CD4-positive, alpha-beta memory T cell (primary cell): ENCODE data around the gene HYAL1. TPM values are rescaled to one million over a fixed set of nuclear protein-coding genes. Genes with fewer than 3 reads are reported as not detected.
"Not testable (repeated sequence)": the region's sequence is repeated elsewhere in the genome, so short reads cannot be mapped to it uniquely, and the experiment has no call there.

Experiments used
- CTCF ChIA-PET: fragments of 350-600 bp; sonication (Branson Sonifier 250); formaldehyde crosslinking; loops from one replicate; lab custom pipeline; 2021; ENCODE audit warnings: inconsistent platforms; ENCODE audit not compliant: partially characterized antibody; lab: Charles Lee
- POLR2A ChIA-PET: fragments of 350-600 bp; sonication (Branson Sonifier 250); formaldehyde crosslinking; loops from one replicate; lab custom pipeline; 2021; ENCODE audit not compliant: partially characterized antibody; lab: Charles Lee
- DNase-seq, 5 donors: peaks; one replicate each; pipeline versions ENCODE4 v3.0.0 to v3.0.0-alpha.2; 2020 to 2022; ENCODE audit warnings: mixed read lengths in 1 of 5
- H3K27ac ChIP-seq: one replicate; pipeline ENCODE4 v1.7.0; 2013; ENCODE audit warnings: low read depth, low read length
- H3K27me3 ChIP-seq: 2 replicates; pipeline ENCODE4 v1.7.0; 2013; ENCODE audit warnings: mild to moderate bottlenecking, low read length, moderate library complexity; ENCODE audit not compliant: insufficient read depth
- H3K36me3 ChIP-seq: 2 replicates; pipeline ENCODE4 v1.7.0; 2013; ENCODE audit warnings: mild to moderate bottlenecking, low read length, moderate library complexity; ENCODE audit not compliant: insufficient read depth
- H3K4me1 ChIP-seq: 2 replicates; pipeline ENCODE4 v1.7.0; 2013; ENCODE audit warnings: mild to moderate bottlenecking, low read length, moderate library complexity; ENCODE audit not compliant: insufficient read depth
- H3K4me3 ChIP-seq, 2 donors: one replicate each; pipeline ENCODE4 v1.7.0; 2013; ENCODE audit warnings: low read length in 2 of 2, mild to moderate bottlenecking in 1 of 2
- H3K9me3 ChIP-seq, 2 donors: one replicate each; pipeline ENCODE4 v1.7.0; 2013; ENCODE audit warnings: low read length in 2 of 2, control low read depth in 1 of 2; ENCODE audit not compliant: control insufficient read depth in 1 of 2
- H3K27ac Mint-ChIP-seq, 7 donors: one replicate each; pipeline ENCODE4 v1.8.0; 2020 to 2021; ENCODE audit warnings: mixed read lengths in 7 of 7, mild to moderate bottlenecking in 6 of 7, inconsistent platforms in 3 of 7, moderate library complexity in 3 of 7
- H3K27me3 Mint-ChIP-seq, 2 donors: one replicate each; pipeline ENCODE4 v1.8.0; 2020 to 2021; ENCODE audit warnings: mixed read lengths in 2 of 2
- H3K36me3 Mint-ChIP-seq, 2 donors: one replicate each; pipeline ENCODE4 v1.8.0; 2020 to 2021; ENCODE audit warnings: mixed read lengths in 2 of 2, inconsistent platforms in 1 of 2, mild to moderate bottlenecking in 1 of 2
- H3K4me1 Mint-ChIP-seq, 4 donors: one replicate each; pipeline ENCODE4 v1.8.0; 2020 to 2021; ENCODE audit warnings: mixed read lengths in 4 of 4, mild to moderate bottlenecking in 1 of 4
- H3K4me3 Mint-ChIP-seq, 8 donors: one replicate each; pipeline ENCODE4 v1.8.0; 2020 to 2021; ENCODE audit warnings: mixed read lengths in 8 of 8, mild to moderate bottlenecking in 7 of 8, moderate library complexity in 6 of 8, inconsistent platforms in 3 of 8
- H3K9me3 Mint-ChIP-seq, 8 donors: one replicate each; pipeline ENCODE4 v1.8.0; 2020 to 2021; ENCODE audit warnings: mixed read lengths in 8 of 8, mild to moderate bottlenecking in 5 of 8, inconsistent platforms in 3 of 8, moderate library complexity in 1 of 8
- intact Hi-C: fragments of 100-400 bp; cut with micrococcal nuclease; formaldehyde crosslinking; loops from one replicate; pipeline ENCODE4 v1.15.1; 2023
- polyA plus RNA-seq, 2 donors: library from polyadenylated mRNA; unstranded; fragments of 300-500 nt; fragmentation: Illumina TruSeq; gene quantifications; one replicate each; pipeline ENCODE4 v1.2.3, GENCODE V29; 2021
- total RNA-seq, 2 experiments: library from RNA; stranded (reverse); gene quantifications; one replicate each; pipeline ENCODE4 v1.2.3, GENCODE V29; 2021

Gene HYAL1
- total and polyA plus RNA-seq, 4 experiments from 2014 or later, result 0.09 to 0.50 (median 0.29) TPM

DNA sequence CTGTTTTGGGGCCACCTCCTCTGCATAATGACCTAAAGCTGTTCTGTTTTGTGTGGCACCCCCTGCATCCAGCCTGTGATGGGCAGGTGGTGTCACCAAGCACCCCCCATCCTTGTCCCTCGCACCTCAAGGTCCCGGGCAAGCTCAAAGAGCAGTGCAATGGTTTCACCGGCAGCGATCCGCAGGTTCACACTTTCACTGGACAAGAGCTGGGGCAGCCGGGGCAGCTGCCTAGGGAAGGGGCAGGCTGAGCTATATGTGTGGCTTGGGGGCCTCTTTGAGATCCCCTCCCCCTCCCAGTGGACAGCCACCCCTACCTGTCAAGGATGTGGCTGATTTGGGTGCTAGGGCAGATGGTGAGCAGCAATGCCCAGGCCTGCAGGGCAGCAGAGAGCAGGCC is 14.2 kb downstream of the HYAL1 start:
- Mint-ChIP-seq H3K4me1 (peaks cover 12 to 28% (median 18%) of the 10 kb centered on the region in 4 donors), H3K4me3 (no peak overlapping the region), H3K36me3 (peaks cover 0 to 25% of the 10 kb centered on the region in 2 donors), H3K27me3 (no peaks in the 10 kb centered on the region), H3K9me3 (peaks cover 0 to 1% (median 0%) of the 10 kb centered on the region in 8 donors), H3K27ac (no peak overlapping the region)
- DNase-seq, result peak in 1 of 5 donors; percentile 19
- H3K4me3 ChIP-seq, result no peak overlapping the region
- CTCF ChIA-PET, result interaction anchor here (1.1 to 1.3 kb wide), 3 partner anchors 35 to 64 kb away, joined by 3 to 6 read pairs (median 3); no protein-coding TSS in a partner anchor
- POLR2A ChIA-PET, result interaction anchor here (0.9 to 1.0 kb wide), 2 partner anchors 10 to 64 kb away, joined by 3 to 4 read pairs; partner anchors contain the start of genes HYAL3 and NAA80
- intact Hi-C loops, result no loop called here
- no peak overlapping the region for H3K27ac ChIP-seq
- H3K9me3 ChIP-seq, result no peaks in the 10 kb centered on the region
- peaks cover 25% of the 10 kb centered on the region for H3K36me3 ChIP-seq
- no peaks in the 10 kb centered on the region for H3K27me3 ChIP-seq
- H3K4me1 ChIP-seq, result peaks cover 24% of the 10 kb centered on the region

DNA sequence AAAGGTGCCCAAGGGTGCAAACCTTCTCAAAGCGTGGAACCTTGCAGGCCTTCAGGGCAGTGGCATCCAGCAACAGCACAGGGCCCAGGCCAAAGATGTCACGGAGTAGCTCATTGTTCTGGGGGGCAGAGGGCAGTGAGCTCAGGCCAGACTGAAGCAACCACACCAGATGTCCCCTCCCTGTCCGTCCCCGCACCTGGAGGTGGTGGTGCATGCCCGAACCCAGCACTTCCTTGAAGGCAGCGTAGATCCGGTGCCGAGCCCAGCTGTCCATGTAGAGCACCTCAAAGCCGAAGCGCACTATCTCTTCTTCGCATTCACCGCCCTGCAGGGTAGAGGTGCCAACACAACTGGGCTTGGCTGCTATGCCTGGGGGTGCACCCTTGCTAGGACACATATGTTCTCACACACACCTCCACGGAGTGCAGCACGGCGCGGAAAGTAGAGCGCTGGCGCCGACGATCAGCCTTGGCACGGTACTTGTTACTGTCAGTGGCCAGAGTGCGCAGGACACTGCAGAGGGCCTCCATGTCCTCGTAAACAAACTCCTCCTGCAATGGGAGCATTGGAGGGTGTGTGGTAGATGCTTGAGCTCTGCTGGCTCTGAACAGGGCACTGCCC is 14.9 kb downstream of the HYAL1 start:
- no peaks in the 10 kb centered on the region for H3K27me3 ChIP-seq
- Mint-ChIP-seq H3K4me3 (no peak overlapping the region), H3K27me3 (no peaks in the 10 kb centered on the region), H3K9me3 (peaks cover 0 to 1% (median 0%) of the 10 kb centered on the region in 8 donors), H3K27ac (no peak overlapping the region), H3K36me3 (peaks cover 0 to 25% of the 10 kb centered on the region in 2 donors), H3K4me1 (peaks cover 12 to 28% (median 18%) of the 10 kb centered on the region in 4 donors)
- CTCF ChIA-PET, result interaction anchor here (1.1 kb wide), 1 partner anchor 42 kb away, joined by 3 read pairs; no protein-coding TSS in a partner anchor
- no peaks in the 10 kb centered on the region for H3K9me3 ChIP-seq
- H3K36me3 ChIP-seq, result peaks cover 25% of the 10 kb centered on the region
- no peak overlapping the region for H3K27ac ChIP-seq
- DNase-seq, result peak in 1 of 5 donors; percentile 37
- H3K4me1 ChIP-seq, result peaks cover 24% of the 10 kb centered on the region
- POLR2A ChIA-PET, result interaction anchor here (0.9 to 1.3 kb wide), 3 partner anchors 9 to 63 kb away, joined by 3 to 4 read pairs (median 3); partner anchors contain the start of genes HYAL3 and NAA80
- intact Hi-C loops, result no loop called here
- no peak overlapping the region for H3K4me3 ChIP-seq

DNA sequence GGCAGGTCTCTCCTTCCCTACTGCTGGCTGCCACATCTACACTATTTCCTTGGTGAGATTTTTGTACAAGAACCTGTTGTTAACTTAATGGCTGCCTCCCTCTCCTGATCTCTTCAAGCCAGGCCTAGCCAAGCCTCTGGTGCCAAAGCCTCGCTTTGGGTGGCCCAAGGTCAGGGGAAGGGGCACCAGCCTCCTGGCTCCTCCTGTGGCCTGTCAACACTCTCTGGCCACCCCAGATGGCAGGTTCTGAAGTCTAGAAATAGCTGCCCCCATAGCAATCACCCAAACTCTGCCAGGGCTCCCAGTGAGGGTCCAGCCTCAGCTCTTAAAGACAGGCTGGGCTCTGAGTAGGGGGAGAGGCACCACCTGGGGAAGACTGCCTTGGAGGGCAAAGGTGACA is 16.1 kb downstream of the HYAL1 start:
- ChIA-PET POLR2A (interaction anchor here (1.3 kb wide), 1 partner anchor 10 kb away, joined by 3 read pairs; no protein-coding TSS in a partner anchor), CTCF (no interaction called here)
- Mint-ChIP-seq H3K27me3 (no peaks in the 10 kb centered on the region), H3K9me3 (no peaks in the 10 kb centered on the region), H3K4me1 (peaks cover 5 to 16% (median 9%) of the 10 kb centered on the region in 4 donors), H3K36me3 (peaks cover 0 to 25% of the 10 kb centered on the region in 2 donors), H3K27ac (peak overlapping the region in 1 of 7 donors; percentile 15), H3K4me3 (peak overlapping the region in 1 of 8 donors; percentile 25)
- Histone ChIP-seq H3K9me3 (no peaks in the 10 kb centered on the region), H3K27ac (no peak overlapping the region), H3K4me3 (no peak overlapping the region), H3K27me3 (no peaks in the 10 kb centered on the region), H3K4me1 (peaks cover 16% of the 10 kb centered on the region), H3K36me3 (peaks cover 25% of the 10 kb centered on the region)
- intact Hi-C loops, result no loop called here
- no peak for DNase-seq

DNA sequence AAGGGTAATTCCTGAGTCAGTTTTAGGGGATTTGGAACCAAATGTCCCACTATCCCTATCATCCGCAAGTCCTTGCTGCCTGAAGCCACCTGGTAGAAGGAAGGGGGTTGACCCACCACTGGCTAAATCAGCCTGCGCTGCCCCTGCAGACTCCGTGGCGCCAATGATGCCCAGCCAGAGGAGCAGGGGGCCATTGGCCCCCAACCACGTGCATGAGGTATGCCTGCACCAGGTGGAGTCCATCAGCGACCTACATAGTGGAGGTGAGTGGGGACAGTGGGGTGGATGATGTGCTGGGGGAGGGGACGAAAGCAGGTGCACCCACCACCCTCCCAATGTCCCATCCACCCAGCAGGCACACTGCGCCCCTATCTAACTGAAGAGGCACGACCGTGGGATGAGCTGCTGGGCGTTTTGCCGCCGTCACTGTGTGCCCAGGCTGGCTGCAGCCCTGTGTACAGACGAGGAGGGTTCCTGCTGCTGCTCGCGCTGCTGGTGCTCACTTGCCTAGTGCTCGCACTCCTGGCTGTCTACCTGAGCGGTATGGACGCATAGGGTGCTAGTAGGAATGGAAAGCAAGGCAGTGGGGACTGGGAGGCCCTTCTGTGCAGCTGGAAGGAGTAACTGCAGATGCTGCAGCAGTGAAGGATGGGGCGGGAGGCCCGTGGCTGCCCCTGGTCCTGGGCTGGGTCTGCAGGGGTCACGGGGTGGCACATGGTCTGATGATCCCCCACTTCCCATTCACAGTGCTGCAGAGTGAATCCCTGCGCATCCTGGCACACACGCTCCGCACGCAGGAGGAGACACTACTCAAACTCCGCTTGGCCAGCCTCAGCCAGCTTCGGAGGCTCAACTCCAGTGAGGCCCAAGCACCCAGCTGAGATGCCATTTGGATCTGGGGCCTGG is 16.8 kb downstream of the HYAL1 start:
- H3K27me3 ChIP-seq, result no peaks in the 10 kb centered on the region
- no peaks in the 10 kb centered on the region for H3K9me3 ChIP-seq
- CTCF ChIA-PET, result no interaction called here
- H3K4me3 Mint-ChIP-seq, result no peak overlapping the region
- H3K27ac ChIP-seq, result no peak overlapping the region
- peaks cover 0 to 25% of the 10 kb centered on the region in 2 donors for H3K36me3 Mint-ChIP-seq
- no peak overlapping the region for H3K4me3 ChIP-seq
- no peak overlapping the region for H3K27ac Mint-ChIP-seq
- POLR2A ChIA-PET, result interaction anchor here (1.3 kb wide), 1 partner anchor 11 kb away, joined by 3 read pairs; no protein-coding TSS in a partner anchor
- H3K4me1 Mint-ChIP-seq, result peaks cover 4 to 12% (median 8%) of the 10 kb centered on the region in 4 donors
- H3K36me3 ChIP-seq, result peaks cover 25% of the 10 kb centered on the region
- peaks cover 13% of the 10 kb centered on the region for H3K4me1 ChIP-seq
- intact Hi-C loops, result no loop called here
- DNase-seq, result peak in 1 of 5 donors; percentile 7
- H3K27me3 Mint-ChIP-seq, result no peaks in the 10 kb centered on the region
- H3K9me3 Mint-ChIP-seq, result no peaks in the 10 kb centered on the region

DNA sequence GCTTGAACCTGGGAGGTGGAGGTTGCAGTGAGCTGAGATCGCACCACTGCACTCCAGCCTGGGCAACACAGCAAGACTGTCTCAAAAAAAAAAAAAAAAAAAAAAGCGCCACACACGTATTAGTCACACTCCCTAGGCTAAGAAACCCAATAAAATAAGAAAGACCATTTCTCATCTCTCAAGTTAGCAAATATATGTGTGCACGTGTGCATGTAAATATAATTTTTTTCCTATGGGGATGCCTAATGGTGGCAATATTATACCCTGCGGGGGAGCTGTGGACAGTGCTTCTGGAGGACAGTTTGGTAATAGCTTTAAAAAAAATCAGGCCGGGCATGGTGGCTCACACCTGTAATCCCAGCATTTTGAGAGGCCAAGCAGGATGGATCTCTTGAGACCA is 19.3 kb downstream of the HYAL1 start:
- H3K27ac ChIP-seq, H3K4me1 ChIP-seq, H3K27me3 ChIP-seq, H3K27me3 Mint-ChIP-seq, H3K4me3 ChIP-seq, DNase-seq, H3K9me3 ChIP-seq, H3K27ac Mint-ChIP-seq, intact Hi-C loops, H3K4me3 Mint-ChIP-seq, H3K9me3 Mint-ChIP-seq, H3K4me1 Mint-ChIP-seq: not testable (repeated sequence)
- H3K36me3 ChIP-seq, result peaks cover 12% of the 10 kb centered on the region
- CTCF ChIA-PET, result interaction anchor here (0.6 to 1.3 kb wide), 6 partner anchors 14 to 810 kb away, joined by 3 to 4 read pairs (median 3); no protein-coding TSS in a partner anchor
- H3K36me3 Mint-ChIP-seq, result peaks cover 0 to 14% of the 10 kb centered on the region in 2 donors
- POLR2A ChIA-PET, result interaction anchor here (1.3 kb wide), 1 partner anchor 21 kb away, joined by 3 read pairs; no protein-coding TSS in a partner anchor

DNA sequence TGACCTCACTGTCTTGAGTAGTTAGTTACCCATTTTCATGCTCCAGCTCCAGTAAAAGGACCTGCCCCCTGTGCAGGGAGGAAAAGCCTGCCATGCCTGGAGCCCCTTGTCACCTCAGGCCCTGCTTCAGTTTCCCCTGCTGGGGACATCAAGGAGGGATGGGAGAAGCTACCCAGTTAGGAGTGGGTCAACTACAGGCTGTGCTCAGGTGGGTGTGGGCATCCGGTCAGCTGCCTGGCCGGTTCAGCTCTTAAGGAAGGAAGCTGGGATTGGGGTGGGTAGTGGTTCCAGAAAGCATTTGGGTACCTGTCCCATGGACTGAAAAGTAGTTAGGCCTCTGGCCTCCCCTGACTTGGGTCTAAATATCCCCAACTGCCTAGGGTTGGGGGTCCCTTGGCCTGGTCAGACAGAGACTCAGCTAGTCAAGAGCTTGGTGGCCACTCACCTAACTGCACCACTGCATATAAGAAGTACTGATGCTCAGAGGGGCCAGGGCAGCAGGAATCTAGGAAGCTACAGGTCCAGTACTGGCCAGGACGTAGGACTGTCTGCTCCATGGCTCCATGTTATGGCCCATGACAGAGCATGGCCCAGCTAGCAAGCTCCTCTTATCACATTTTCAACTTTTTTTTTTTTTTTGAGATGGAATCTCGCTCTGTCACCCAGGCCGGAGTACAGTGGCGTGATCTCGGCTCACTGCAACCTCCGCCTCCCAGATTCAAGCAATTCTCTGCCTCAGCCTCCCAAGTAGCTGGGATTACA is 23.9 kb downstream of the HYAL1 start:
- Histone ChIP-seq H3K27ac (no peak overlapping the region), H3K9me3 (no peaks in the 10 kb centered on the region), H3K4me3 (no peak overlapping the region), H3K27me3 (peaks cover 23% of the 10 kb centered on the region), H3K4me1 (peaks cover 21% of the 10 kb centered on the region), H3K36me3 (no peaks in the 10 kb centered on the region)
- no peaks in the 10 kb centered on the region for H3K36me3 Mint-ChIP-seq
- ChIA-PET CTCF (interaction anchor here (1.0 to 1.5 kb wide), 4 partner anchors 19 to 85 kb away, joined by 3 to 6 read pairs (median 4); no protein-coding TSS in a partner anchor), POLR2A (interaction anchor here (0.6 to 0.7 kb wide), 2 partner anchors 16 to 157 kb away, joined by 3 read pairs; no protein-coding TSS in a partner anchor)
- peak overlapping the region in 1 of 7 donors; percentile 66 for H3K27ac Mint-ChIP-seq
- peaks cover 16 to 18% of the 10 kb centered on the region in 2 donors for H3K27me3 Mint-ChIP-seq
- H3K4me1 Mint-ChIP-seq, result peaks cover 6 to 18% (median 13%) of the 10 kb centered on the region in 4 donors
- intact Hi-C loops, result no loop called here
- H3K9me3 Mint-ChIP-seq, result no peaks in the 10 kb centered on the region
- no peak overlapping the region for H3K4me3 Mint-ChIP-seq
- DNase-seq, result peak in 1 of 5 donors; percentile 29
